GM12878 (cell line): ENCODE data around the gene EIF3B. TPM values are rescaled to one million over a fixed set of nuclear protein-coding genes. Genes with fewer than 3 reads are reported as not detected.
A peak's percentile ranks its signal among the peaks of the same experiment; 100 is the strongest.

Experiments used
- ASH2L ChIP-seq: fragments of 300-600, 200-600 bp; sonication (generic); IDR thresholded peaks from 2 replicates; pipeline ENCODE4 v1.6.1; 2017; ENCODE audit warnings: low read depth, mild to moderate bottlenecking, borderline replicate concordance
- BACH1 ChIP-seq: fragments of 450-650 bp; IDR thresholded peaks from 2 replicates; pipeline ENCODE4 v1.6.1; 2017; ENCODE audit warnings: mild to moderate bottlenecking, borderline replicate concordance
- BCL11A ChIP-seq: IDR thresholded peaks from 2 replicates; pipeline ENCODE4 v1.6.1; 2011; ENCODE audit warnings: low read depth, low read length
- CBX5 ChIP-seq: sonication (generic); IDR thresholded peaks from 2 replicates; pipeline ENCODE4 v1.6.1; 2016; ENCODE audit warnings: low read depth, moderate library complexity, mild to moderate bottlenecking, inconsistent platforms
- FOXM1 ChIP-seq: IDR thresholded peaks from 2 replicates; pipeline ENCODE4 v1.6.1; 2012; ENCODE audit warnings: low read depth, mild to moderate bottlenecking, inconsistent platforms, low read length, moderate library complexity
- HDGF ChIP-seq: fragments of 450-650 bp; IDR thresholded peaks from 2 replicates; pipeline ENCODE4 v1.6.1; 2016; ENCODE audit warnings: antibody characterized with exemption
- LARP7 ChIP-seq: fragments of 450-650 bp; IDR thresholded peaks from 2 replicates; pipeline ENCODE4 v1.6.1; 2017; ENCODE audit warnings: mild to moderate bottlenecking
- MYB ChIP-seq: fragments of 150-350 bp; IDR thresholded peaks from 2 replicates; pipeline ENCODE4 v1.6.1; 2014; ENCODE audit warnings: mild to moderate bottlenecking, low read depth, low read length, borderline replicate concordance
- NBN ChIP-seq: fragments of 450-650 bp; IDR thresholded peaks from 2 replicates; pipeline ENCODE4 v1.6.1; 2016
- RELA ChIP-seq: fragments of 450-650 bp; IDR thresholded peaks from 2 replicates; pipeline ENCODE4 v1.8.0; 2014; ENCODE audit warnings: borderline replicate concordance; ENCODE audit not compliant: partially characterized antibody
- RUNX3 ChIP-seq: IDR thresholded peaks from 2 replicates; pipeline ENCODE4 v1.6.1; 2012; ENCODE audit warnings: low read length, inconsistent platforms
- SMC3 ChIP-seq: IDR thresholded peaks from 2 replicates; pipeline ENCODE4 v1.6.1; 2011; ENCODE audit warnings: low read length, improper control_type of control experiment, borderline replicate concordance
- SREBF1 ChIP-seq: IDR thresholded peaks from 2 replicates; pipeline ENCODE4 v1.6.1; 2012; ENCODE audit warnings: mild to moderate bottlenecking, low read length
- SREBF2 ChIP-seq: IDR thresholded peaks from 2 replicates; pipeline ENCODE4 v1.6.1; 2012; ENCODE audit warnings: mild to moderate bottlenecking, low read length
- SRF ChIP-seq, 2 experiments: IDR thresholded peaks; 2 replicates each; pipeline ENCODE4 v1.6.1; 2011; ENCODE audit warnings: low read depth in 2 of 2, low read length in 2 of 2, mild to moderate bottlenecking in 1 of 2, moderate library complexity in 1 of 2
- TARDBP ChIP-seq: IDR thresholded peaks from 2 replicates; pipeline ENCODE4 v1.6.1; 2016; ENCODE audit warnings: borderline replicate concordance
- ZBED1 ChIP-seq: IDR thresholded peaks from 2 replicates; pipeline ENCODE4 v1.6.1; 2016; ENCODE audit warnings: borderline replicate concordance
- ZBTB11 ChIP-seq: fragments of 450-650 bp; formaldehyde crosslinking; IDR thresholded peaks from 2 replicates; pipeline ENCODE4 v1.5.0; 2022; ENCODE audit warnings: mild to moderate bottlenecking, missing genetic modification characterization
- ZNF207 ChIP-seq: fragments of 450-650 bp; IDR thresholded peaks from 2 replicates; pipeline ENCODE4 v1.6.1; 2014; ENCODE audit warnings: antibody characterized with exemption, mild to moderate bottlenecking, borderline replicate concordance
- polyA plus RNA-seq, 11 experiments: library from polyadenylated mRNA; depleted of rRNA in 4 of 11; unstranded in 6 of 11; stranded (reverse) in 5 of 11; fragments of >200 nt; fragmentation: Nextera tagmentation in 4 of 11; fragmentation: Illumina TruSeq in 1 of 11; extraction: Ambion mirVana in 4 of 11; extraction: Trizol in 1 of 11; gene quantifications; 1 replicate in 1 of 11; 2 replicates in 10 of 11; pipeline versions ENCODE4 v1.2.1 to v1.2.3, GENCODE V29; 2011 to 2016; ENCODE audit warnings: inconsistent platforms in 2 of 11, missing spikeins in 2 of 11, low read depth in 1 of 11
- total RNA-seq, 4 experiments: library from RNA; depleted of rRNA in 3 of 4; stranded (reverse); fragments of >200 nt in 3 of 4; fragmentation: Illumina TruSeq in 1 of 4; extraction: Trizol in 1 of 4; gene quantifications; 2 replicates each; pipeline versions ENCODE4 v1.2.1 to v1.2.3, GENCODE V29; 2013 to 2021
- TF ChIP-seq, protein P1 (sequence below): fragments of 450-650 bp; IDR thresholded peaks from 2 replicates; pipeline ENCODE4 v1.6.1; 2017; ENCODE audit warnings: mild to moderate bottlenecking, moderate library complexity
- TF ChIP-seq, protein P2 (sequence below): IDR thresholded peaks from 2 replicates; pipeline ENCODE4 v1.6.1; 2012; ENCODE audit warnings: low read depth, low read length, improper control_type of control experiment
- TF ChIP-seq, protein P3 (sequence below): fragments of 450-650 bp; IDR thresholded peaks from 2 replicates; pipeline ENCODE4 v1.6.1; 2014; ENCODE audit warnings: mild to moderate bottlenecking

Gene EIF3B
- total and polyA plus RNA-seq, 10 of the 15 experiments (the other 5 are each of a cell fraction or from before 2014, with no cell fraction given), result 17.6 to 275 (median 153) TPM

GRCh38 chr7:2314209-2314955 is 40.2 kb upstream of the EIF3B start, which contains the start of gene SNX8 (continued):
- TF ChIP-seq ZBTB11 (CRISPR knock-in tag) (no peak), ZNF207 (no peak), RUNX3 (peak; percentile 64), ZBED1 (no peak), NBN (peak; percentile 97), MYB (no peak), TARDBP (no peak), ASH2L (no peak), SRF (IDR thresholded peaks at IDR 0.05; ENCODE audit: low read depth in 2 of 2, low read length in 2 of 2) (no peak), LARP7 (peak; percentile 78), RELA (peak; percentile 9), CBX5 (no peak), BCL11A (no peak), HDGF (peak; percentile 90), SMC3 (no peak), FOXM1 (no peak), BACH1 (peak; percentile 97), SREBF2 (no peak), SREBF1 (no peak)
- TF ChIP-seq, protein P1, sequence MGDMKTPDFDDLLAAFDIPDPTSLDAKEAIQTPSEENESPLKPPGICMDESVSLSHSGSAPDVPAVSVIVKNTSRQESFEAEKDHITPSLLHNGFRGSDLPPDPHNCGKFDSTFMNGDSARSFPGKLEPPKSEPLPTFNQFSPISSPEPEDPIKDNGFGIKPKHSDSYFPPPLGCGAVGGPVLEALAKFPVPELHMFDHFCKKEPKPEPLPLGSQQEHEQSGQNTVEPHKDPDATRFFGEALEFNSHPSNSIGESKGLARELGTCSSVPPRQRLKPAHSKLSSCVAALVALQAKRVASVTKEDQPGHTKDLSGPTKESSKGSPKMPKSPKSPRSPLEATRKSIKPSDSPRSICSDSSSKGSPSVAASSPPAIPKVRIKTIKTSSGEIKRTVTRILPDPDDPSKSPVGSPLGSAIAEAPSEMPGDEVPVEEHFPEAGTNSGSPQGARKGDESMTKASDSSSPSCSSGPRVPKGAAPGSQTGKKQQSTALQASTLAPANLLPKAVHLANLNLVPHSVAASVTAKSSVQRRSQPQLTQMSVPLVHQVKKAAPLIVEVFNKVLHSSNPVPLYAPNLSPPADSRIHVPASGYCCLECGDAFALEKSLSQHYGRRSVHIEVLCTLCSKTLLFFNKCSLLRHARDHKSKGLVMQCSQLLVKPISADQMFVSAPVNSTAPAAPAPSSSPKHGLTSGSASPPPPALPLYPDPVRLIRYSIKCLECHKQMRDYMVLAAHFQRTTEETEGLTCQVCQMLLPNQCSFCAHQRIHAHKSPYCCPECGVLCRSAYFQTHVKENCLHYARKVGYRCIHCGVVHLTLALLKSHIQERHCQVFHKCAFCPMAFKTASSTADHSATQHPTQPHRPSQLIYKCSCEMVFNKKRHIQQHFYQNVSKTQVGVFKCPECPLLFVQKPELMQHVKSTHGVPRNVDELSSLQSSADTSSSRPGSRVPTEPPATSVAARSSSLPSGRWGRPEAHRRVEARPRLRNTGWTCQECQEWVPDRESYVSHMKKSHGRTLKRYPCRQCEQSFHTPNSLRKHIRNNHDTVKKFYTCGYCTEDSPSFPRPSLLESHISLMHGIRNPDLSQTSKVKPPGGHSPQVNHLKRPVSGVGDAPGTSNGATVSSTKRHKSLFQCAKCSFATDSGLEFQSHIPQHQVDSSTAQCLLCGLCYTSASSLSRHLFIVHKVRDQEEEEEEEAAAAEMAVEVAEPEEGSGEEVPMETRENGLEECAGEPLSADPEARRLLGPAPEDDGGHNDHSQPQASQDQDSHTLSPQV, result no peak; the same call in 1 of the 2 replicates
- TF ChIP-seq, protein P2, sequence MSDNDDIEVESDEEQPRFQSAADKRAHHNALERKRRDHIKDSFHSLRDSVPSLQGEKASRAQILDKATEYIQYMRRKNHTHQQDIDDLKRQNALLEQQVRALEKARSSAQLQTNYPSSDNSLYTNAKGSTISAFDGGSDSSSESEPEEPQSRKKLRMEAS, result peak; percentile 83
- TF ChIP-seq, protein P3, sequence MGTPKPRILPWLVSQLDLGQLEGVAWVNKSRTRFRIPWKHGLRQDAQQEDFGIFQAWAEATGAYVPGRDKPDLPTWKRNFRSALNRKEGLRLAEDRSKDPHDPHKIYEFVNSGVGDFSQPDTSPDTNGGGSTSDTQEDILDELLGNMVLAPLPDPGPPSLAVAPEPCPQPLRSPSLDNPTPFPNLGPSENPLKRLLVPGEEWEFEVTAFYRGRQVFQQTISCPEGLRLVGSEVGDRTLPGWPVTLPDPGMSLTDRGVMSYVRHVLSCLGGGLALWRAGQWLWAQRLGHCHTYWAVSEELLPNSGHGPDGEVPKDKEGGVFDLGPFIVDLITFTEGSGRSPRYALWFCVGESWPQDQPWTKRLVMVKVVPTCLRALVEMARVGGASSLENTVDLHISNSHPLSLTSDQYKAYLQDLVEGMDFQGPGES, result no peak
